Stimulated activated CD4-positive, alpha-beta T cell treated with anti-CD3 and anti-CD28 coated beads, Interleukin-15, amount 100 ng/mL, for 24 hours (primary cell): ENCODE measurements around the gene NSMF.
A peak's percentile ranks its signal among the peaks of the same experiment; 100 is the strongest.

Experiments
- DNase-seq: peaks from one replicate; pipeline ENCODE4 v3.0.0-alpha.2; 2020

NSMF gene

GRCh38 chr9:137408651-137409405, 50.3 kb downstream of the NSMF start:
- DNase-seq: no peak

- DNase-seq: no peak
Measured at GRCh38 chr9:137407590-137408300, 51.4 kb downstream of the NSMF start.

GRCh38 chr9:137406876-137407589, 52.1 kb downstream of the NSMF start:
- DNase-seq: peak; percentile 82

- no peak for DNase-seq
Measured at GRCh38 chr9:137406085-137406760, 52.9 kb downstream of the NSMF start.

- no peak for DNase-seq
Measured at GRCh38 chr9:137405677-137406081, 53.5 kb downstream of the NSMF start.

GRCh38 chr9:137404961-137405567, 54.1 kb downstream of the NSMF start:
- no peak for DNase-seq

GRCh38 chr9:137403269-137403668, 55.9 kb downstream of the NSMF start:
- DNase-seq: no peak

GRCh38 chr9:137402746-137403145, 56.4 kb downstream of the NSMF start:
- DNase-seq: no peak

GRCh38 chr9:137398561-137399468, 60.3 kb downstream of the NSMF start:
- no peak for DNase-seq

GRCh38 chr9:137397675-137398423, 61.3 kb downstream of the NSMF start:
- peak; percentile 73 for DNase-seq
